Measurements from ENCODE around the gene VPS50.

Gene VPS50

GRCh38 chr7:93202594-93203250 is 29.4 kb upstream of the VPS50 start:
- no peaks in the 10 kb centered on the region for H4K20me1 ChIP-seq (ENCODE audit: insufficient read depth, low read length)
- no peaks in the 10 kb centered on the region for H3K9me3 ChIP-seq (replicated peaks; ENCODE audit: insufficient read depth, low read length)
- H2AFZ ChIP-seq (ENCODE audit: low read length), result no peak overlapping the region
- no peak overlapping the region for H3K4me2 ChIP-seq (ENCODE audit: low read depth, low read length)
- no peaks in the 10 kb centered on the region for H3K9me2 ChIP-seq (replicated peaks; ENCODE audit: insufficient read depth, low read length)
- no peaks in the 10 kb centered on the region for H3K79me2 ChIP-seq (ENCODE audit: low read length)
- H3K4me3 ChIP-seq (ENCODE audit: low read length), result no peak overlapping the region
- no peak overlapping the region for H3K27ac ChIP-seq (ENCODE audit: low read length)
- H3K27me3 ChIP-seq (replicated peaks; ENCODE audit: insufficient read depth, low read length), result no peaks in the 10 kb centered on the region
- DNase-seq, result no peak
- TF ChIP-seq EZH2phosphoT487 (IDR thresholded peaks at IDR 0.05; ENCODE audit: low read length), result no peak
- TF ChIP-seq EZH2 (optimal IDR thresholded peaks at IDR 0.05; ENCODE audit: low read depth, low read length), result no peak
- no peak for TF ChIP-seq CTCF (IDR thresholded peaks at IDR 0.05; ENCODE audit: low read length)
- H3K36me3 ChIP-seq (replicated peaks; ENCODE audit: insufficient read depth, low read length), result no peaks in the 10 kb centered on the region
- no peaks in the 10 kb centered on the region for H3F3A ChIP-seq (ENCODE audit: insufficient read depth, low read length)
- no peak overlapping the region for H3K9ac ChIP-seq (ENCODE audit: low read length)
- no peaks in the 10 kb centered on the region for H3K4me1 ChIP-seq (ENCODE audit: low read length)

- Histone ChIP-seq H4K20me1 (ENCODE audit: insufficient read depth, low read length) (no peaks in the 10 kb centered on the region), H2AFZ (ENCODE audit: low read length) (no peak overlapping the region), H3K4me3 (ENCODE audit: low read length) (no peak overlapping the region), H3K4me1 (ENCODE audit: low read length) (no peaks in the 10 kb centered on the region), H3K9me2 (replicated peaks; ENCODE audit: insufficient read depth, low read length) (no peaks in the 10 kb centered on the region), H3K9me3 (replicated peaks; ENCODE audit: insufficient read depth, low read length) (no peaks in the 10 kb centered on the region), H3K4me2 (ENCODE audit: low read depth, low read length) (no peak overlapping the region), H3K27me3 (replicated peaks; ENCODE audit: insufficient read depth, low read length) (no peaks in the 10 kb centered on the region), H3K27ac (ENCODE audit: low read length) (no peak overlapping the region), H3K79me2 (ENCODE audit: low read length) (no peaks in the 10 kb centered on the region), H3K9ac (ENCODE audit: low read length) (no peak overlapping the region), H3K36me3 (replicated peaks; ENCODE audit: insufficient read depth, low read length) (no peaks in the 10 kb centered on the region), H3F3A (ENCODE audit: insufficient read depth, low read length) (no peaks in the 10 kb centered on the region)
- TF ChIP-seq EZH2 (optimal IDR thresholded peaks at IDR 0.05; ENCODE audit: low read depth, low read length) (no peak), CTCF (IDR thresholded peaks at IDR 0.05; ENCODE audit: low read length) (no peak), EZH2phosphoT487 (IDR thresholded peaks at IDR 0.05; ENCODE audit: low read length) (no peak)
- no peak for DNase-seq
These were observed 28.7 kb upstream of the VPS50 start for GRCh38 chr7:93203496-93203895.

- no peak for TF ChIP-seq EZH2 (optimal IDR thresholded peaks at IDR 0.05; ENCODE audit: low read depth, low read length)
- TF ChIP-seq CTCF (IDR thresholded peaks at IDR 0.05; ENCODE audit: low read length), result no peak
- TF ChIP-seq EZH2phosphoT487 (IDR thresholded peaks at IDR 0.05; ENCODE audit: low read length), result no peak
- H3K36me3 ChIP-seq (replicated peaks; ENCODE audit: insufficient read depth, low read length), result no peaks in the 10 kb centered on the region
- H3K79me2 ChIP-seq (ENCODE audit: low read length), result no peaks in the 10 kb centered on the region
- H3K27ac ChIP-seq (ENCODE audit: low read length), result no peak overlapping the region
- H3K27me3 ChIP-seq (replicated peaks; ENCODE audit: insufficient read depth, low read length), result no peaks in the 10 kb centered on the region
- no peaks in the 10 kb centered on the region for H3K9me3 ChIP-seq (replicated peaks; ENCODE audit: insufficient read depth, low read length)
- H3K9me2 ChIP-seq (replicated peaks; ENCODE audit: insufficient read depth, low read length), result no peaks in the 10 kb centered on the region
- H3F3A ChIP-seq (ENCODE audit: insufficient read depth, low read length), result no peaks in the 10 kb centered on the region
- H2AFZ ChIP-seq (ENCODE audit: low read length), result no peak overlapping the region
- no peak overlapping the region for H3K4me2 ChIP-seq (ENCODE audit: low read depth, low read length)
- no peak overlapping the region for H3K4me3 ChIP-seq (ENCODE audit: low read length)
- H3K4me1 ChIP-seq (ENCODE audit: low read length), result no peaks in the 10 kb centered on the region
- no peak overlapping the region for H3K9ac ChIP-seq (ENCODE audit: low read length)
- DNase-seq, result no peak
- H4K20me1 ChIP-seq (ENCODE audit: insufficient read depth, low read length), result no peaks in the 10 kb centered on the region
These were observed 27.1 kb upstream of the VPS50 start for GRCh38 chr7:93205046-93205445.

Data from MM.1S (cell line).